Breast epithelium (tissue), 3 donors: ENCODE measurements around the gene MVP.
"Not testable (repeated sequence)": the region's sequence is repeated elsewhere in the genome, so short reads cannot be mapped to it uniquely, and the experiment has no call there.

Experiments used
- POLR2A ChIP-seq: fragments of 450-650 bp; IDR thresholded peaks from one replicate; pipeline ENCODE4 v1.6.1; 2016; ENCODE audit warnings: antibody characterized with exemption, mild to moderate bottlenecking, moderate library complexity
- POLR2AphosphoS5 ChIP-seq, 3 donors: sonication (generic); formaldehyde crosslinking; IDR thresholded peaks; one replicate each; pipeline ENCODE4 v1.6.1; 2017; ENCODE audit warnings: antibody characterized with exemption in 3 of 3
- TF ChIP-seq, protein P1 (sequence below), 3 donors: fragments of 450-650 bp; IDR thresholded peaks; one replicate each; pipeline ENCODE4 v1.5.1; 2016 to 2017; ENCODE audit warnings: antibody characterized with exemption in 3 of 3, mild to moderate bottlenecking in 3 of 3, moderate library complexity in 3 of 3

DNA sequence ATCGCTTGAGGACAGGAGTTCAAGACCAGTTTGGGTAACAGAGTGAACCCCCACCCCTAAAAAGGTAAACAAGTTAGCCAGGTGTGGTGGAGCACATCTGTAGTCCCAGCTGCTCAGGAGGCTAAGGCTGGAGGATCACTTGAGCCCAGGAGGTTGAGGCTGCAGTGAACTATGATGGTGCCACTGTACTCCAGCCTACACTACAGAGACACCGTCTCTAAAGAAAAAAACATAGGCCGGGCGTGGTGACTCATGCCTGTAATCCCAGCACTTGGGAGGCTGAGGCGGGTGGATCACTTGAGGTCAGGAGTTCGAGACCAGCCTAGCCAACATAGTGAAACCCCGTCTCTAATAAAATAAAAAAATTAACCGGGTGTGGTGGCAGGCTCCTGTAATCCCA is 48.8 kb downstream of the MVP start:
- TF ChIP-seq POLR2AphosphoS5 (IDR thresholded peaks at IDR 0.05); POLR2A: not testable (repeated sequence)
- TF ChIP-seq, protein P1, sequence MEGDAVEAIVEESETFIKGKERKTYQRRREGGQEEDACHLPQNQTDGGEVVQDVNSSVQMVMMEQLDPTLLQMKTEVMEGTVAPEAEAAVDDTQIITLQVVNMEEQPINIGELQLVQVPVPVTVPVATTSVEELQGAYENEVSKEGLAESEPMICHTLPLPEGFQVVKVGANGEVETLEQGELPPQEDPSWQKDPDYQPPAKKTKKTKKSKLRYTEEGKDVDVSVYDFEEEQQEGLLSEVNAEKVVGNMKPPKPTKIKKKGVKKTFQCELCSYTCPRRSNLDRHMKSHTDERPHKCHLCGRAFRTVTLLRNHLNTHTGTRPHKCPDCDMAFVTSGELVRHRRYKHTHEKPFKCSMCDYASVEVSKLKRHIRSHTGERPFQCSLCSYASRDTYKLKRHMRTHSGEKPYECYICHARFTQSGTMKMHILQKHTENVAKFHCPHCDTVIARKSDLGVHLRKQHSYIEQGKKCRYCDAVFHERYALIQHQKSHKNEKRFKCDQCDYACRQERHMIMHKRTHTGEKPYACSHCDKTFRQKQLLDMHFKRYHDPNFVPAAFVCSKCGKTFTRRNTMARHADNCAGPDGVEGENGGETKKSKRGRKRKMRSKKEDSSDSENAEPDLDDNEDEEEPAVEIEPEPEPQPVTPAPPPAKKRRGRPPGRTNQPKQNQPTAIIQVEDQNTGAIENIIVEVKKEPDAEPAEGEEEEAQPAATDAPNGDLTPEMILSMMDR (IDR thresholded peaks at IDR 0.05), result not testable (repeated sequence)
